HCT116 (cell line): ENCODE results near the gene PARVB. TPM values are rescaled to one million over a fixed set of nuclear protein-coding genes. Genes with fewer than 3 reads are reported as not detected.

Experiments
- ATAC-seq: fragments of 200-7000 bp; cut with Tn5 transposase; 2 replicates; pipeline ENCODE4 v1.9.1; 2020; ENCODE audit warnings: mild to moderate bottlenecking, moderate library complexity
- BruUV-seq: library from RNA; stranded (reverse); fragments of 400-500 nt; replicated peaks from 2 replicates; lab custom pipeline; 2021; lab: Mats Ljungman, UMichigan
- CTCF ChIA-PET: fragments of 300-600 bp; sonication (Branson Sonifier 250); formaldehyde crosslinking; loops from one replicate; lab custom pipeline; 2021; ENCODE audit warnings: antibody characterized with exemption; lab: Charles Lee
- POLR2A ChIA-PET: fragments of 300-600, 350-600 bp; sonication (Branson Sonifier 250); formaldehyde crosslinking; loops from one replicate; lab custom pipeline; 2021; ENCODE audit warnings: antibody characterized with exemption; lab: Charles Lee
- RAD21 ChIA-PET, 2 experiments: fragments of 300-600 bp; sonication (Branson Sonifier 250); formaldehyde crosslinking; loops; one replicate each; lab custom pipeline; 2023; ENCODE audit warnings: low total read pairs in 2 of 2; ENCODE audit not compliant: uncharacterized antibody in 2 of 2, unreplicated experiment in 2 of 2, low non-redundant PET in 1 of 2; lab: Charles Lee
- DNase-seq: peaks from one replicate; pipeline ENCODE4 v3.0.0-alpha.2; 2010; ENCODE audit warnings: low read depth, low spot score
- H2AFZ ChIP-seq: fragments of 200-600 bp; shearing (Covaris generic), sonication (generic); 2 replicates; pipeline ENCODE4 v1.6.1; 2017; ENCODE audit warnings: low read depth, mixed run types, mixed read lengths, antibody characterized with exemption, low read length; ENCODE audit not compliant: poor library complexity, severe bottlenecking
- H3K27ac ChIP-seq: 2 replicates; pipeline ENCODE4 v1.5.1; 2012; ENCODE audit warnings: low read depth, low read length
- H3K27me3 ChIP-seq: fragments of 200-600 bp; sonication (generic); 2 replicates; pipeline ENCODE4 v1.6.1; 2016; ENCODE audit warnings: mixed run types, low read length, mixed read lengths; ENCODE audit not compliant: insufficient read depth
- H3K36me3 ChIP-seq, 2 experiments: fragments of 200-500 bp in 1 of 2; fragments of 200-600 bp in 1 of 2; sonication (Bioruptor generic) in 1 of 2; sonication (generic) in 1 of 2; 2 replicates each; pipeline versions ENCODE4 v1.5.1 to v1.6.1; 2014 to 2016; ENCODE audit warnings: low read length in 2 of 2, inconsistent platforms in 1 of 2, mixed read lengths in 1 of 2, mixed run types in 1 of 2; ENCODE audit not compliant: insufficient read depth in 2 of 2, control insufficient read depth in 1 of 2
- H3K4me1 ChIP-seq, 2 experiments: fragments of 200-600 bp in 1 of 2; sonication (generic) in 1 of 2; 2 replicates each; pipeline versions ENCODE4 v1.5.1 to v1.6.1; 2012 to 2017; ENCODE audit warnings: low read length in 2 of 2, inconsistent platforms in 1 of 2, mild to moderate bottlenecking in 1 of 2, mixed read lengths in 1 of 2, mixed run types in 1 of 2, moderate library complexity in 1 of 2; ENCODE audit not compliant: insufficient read depth in 2 of 2, control insufficient read depth in 1 of 2
- H3K4me2 ChIP-seq: fragments of 200-600 bp; sonication (generic); 2 replicates; pipeline ENCODE4 v1.6.1; 2017; ENCODE audit warnings: mixed run types, low read length, mixed read lengths
- H3K4me3 ChIP-seq, 2 experiments: fragments of 200-600 bp in 1 of 2; sonication (generic) in 1 of 2; replicated peaks in 1 of 2; 2 replicates each; pipeline ENCODE4 v1.5.1; 2011 to 2016; ENCODE audit warnings: low read length in 2 of 2, control low read depth in 1 of 2, low read depth in 1 of 2, mild to moderate bottlenecking in 1 of 2, mixed read lengths in 1 of 2, mixed run types in 1 of 2
- H3K79me2 ChIP-seq: fragments of 200-600 bp; sonication (generic); 2 replicates; pipeline ENCODE4 v1.6.1; 2017; ENCODE audit warnings: mild to moderate bottlenecking, mixed run types, low read length, moderate library complexity, mixed read lengths; ENCODE audit not compliant: insufficient read depth
- H3K9ac ChIP-seq: fragments of 200-600 bp; sonication (generic); 2 replicates; pipeline ENCODE4 v1.6.1; 2016; ENCODE audit warnings: low read length, mixed read lengths
- H3K9me2 ChIP-seq: fragments of 200-600 bp; sonication (generic), shearing (Covaris generic); 2 replicates; pipeline ENCODE4 v1.6.1; 2017; ENCODE audit warnings: mixed run types, mild to moderate bottlenecking, moderate library complexity; ENCODE audit not compliant: insufficient read depth
- H3K9me3 ChIP-seq, 2 experiments: fragments of 200-500 bp in 1 of 2; fragments of 200-600 bp in 1 of 2; sonication (Bioruptor generic) in 1 of 2; sonication (generic) in 1 of 2; 2 replicates each; pipeline ENCODE4 v1.6.1; 2014 to 2017; ENCODE audit warnings: low read length in 2 of 2, mixed read lengths in 2 of 2, inconsistent platforms in 1 of 2, low read depth in 1 of 2, mild to moderate bottlenecking in 1 of 2, mixed run types in 1 of 2, moderate library complexity in 1 of 2; ENCODE audit not compliant: control insufficient read depth in 1 of 2, insufficient read depth in 1 of 2
- H4K20me1 ChIP-seq: fragments of 200-600 bp; sonication (generic), shearing (Covaris generic); 2 replicates; pipeline ENCODE4 v1.6.1; 2017; ENCODE audit warnings: mixed run types, mild to moderate bottlenecking, moderate library complexity; ENCODE audit not compliant: insufficient read depth
- CBX3 ChIP-seq: IDR thresholded peaks from 2 replicates; pipeline ENCODE4 v1.6.1; 2012; ENCODE audit warnings: low read depth
- CEBPB ChIP-seq: IDR thresholded peaks from 2 replicates; pipeline ENCODE4 v1.6.1; 2012; ENCODE audit warnings: low read depth
- CTCF ChIP-seq, 3 experiments: fragments of 200-600 bp in 1 of 3; sonication (generic) in 1 of 3; IDR thresholded peaks in 2 of 3; conservative IDR thresholded peaks in 1 of 3; 2 replicates each; pipeline ENCODE4 v1.5.1; 2012 to 2017; ENCODE audit warnings: low read depth in 2 of 3, low read length in 2 of 3, antibody characterized with exemption in 1 of 3, borderline replicate concordance in 1 of 3, control low read depth in 1 of 3, mild to moderate bottlenecking in 1 of 3, mixed read lengths in 1 of 3, mixed run types in 1 of 3, moderate library complexity in 1 of 3; ENCODE audit not compliant: insufficient read depth in 1 of 3
- EGR1 ChIP-seq: IDR thresholded peaks from 2 replicates; pipeline ENCODE4 v1.6.1; 2012; ENCODE audit warnings: low read depth
- ELF1 ChIP-seq: IDR thresholded peaks from 2 replicates; pipeline ENCODE4 v1.6.1; 2012; ENCODE audit warnings: low read depth, borderline replicate concordance
- EZH2 ChIP-seq: fragments of 200-600 bp; sonication (generic); IDR thresholded peaks from 2 replicates; pipeline ENCODE4 v1.6.1; 2017; ENCODE audit warnings: antibody characterized with exemption, mixed run types
- POLR2A ChIP-seq: IDR thresholded peaks from 2 replicates; pipeline ENCODE4 v1.7.0; 2011; ENCODE audit warnings: borderline replicate concordance; ENCODE audit not compliant: insufficient read depth, insufficient read length; ENCODE audit errors: extremely low read depth
- POLR2AphosphoS5 ChIP-seq: IDR thresholded peaks from 2 replicates; pipeline ENCODE4 v1.6.1; 2011; ENCODE audit warnings: mild to moderate bottlenecking, low read depth, low read length, moderate library complexity
- REST ChIP-seq: IDR thresholded peaks from 2 replicates; pipeline ENCODE4 v1.6.1; 2012; ENCODE audit warnings: low read depth
- SP1 ChIP-seq: IDR thresholded peaks from 2 replicates; pipeline ENCODE4 v1.6.1; 2012; ENCODE audit warnings: low read depth
- SRF ChIP-seq: IDR thresholded peaks from 2 replicates; pipeline ENCODE4 v1.6.1; 2012; ENCODE audit warnings: low read depth
- YY1 ChIP-seq: IDR thresholded peaks from 2 replicates; pipeline ENCODE4 v1.6.1; 2011; ENCODE audit warnings: low read length, low read depth, moderate library complexity, mild to moderate bottlenecking; ENCODE audit not compliant: insufficient replicate concordance; ENCODE audit errors: extremely low read depth
- ZBTB33 ChIP-seq: IDR thresholded peaks from 2 replicates; pipeline ENCODE4 v1.6.1; 2011; ENCODE audit warnings: mild to moderate bottlenecking, low read length, moderate library complexity; ENCODE audit not compliant: insufficient replicate concordance; ENCODE audit errors: extremely low read depth
- ZFX ChIP-seq: fragments of 450-650 bp; IDR thresholded peaks from 2 replicates; pipeline ENCODE4 v1.6.1; 2017
- ZNF274 ChIP-seq: fragments of 200-500 bp; sonication (Bioruptor generic); IDR thresholded peaks from 2 replicates; pipeline ENCODE4 v1.6.1; 2014; ENCODE audit warnings: mild to moderate bottlenecking, low read depth, low read length, inconsistent platforms
- intact Hi-C: fragments of 100-400 bp; cut with micrococcal nuclease; formaldehyde crosslinking; loops from 2 replicates; pipeline ENCODE4 v1.10.0; 2022
- total RNA-seq: library from RNA; stranded (reverse); gene quantifications from one replicate; pipeline ENCODE4 v1.2.1, GENCODE V29; 2021; ENCODE audit not compliant: unreplicated experiment

The PARVB gene
- total RNA-seq, 1 experiment from 2014 or later = 21.4 TPM

GRCh38 chr22:44096736-44097135 lies 72.6 kb downstream of the PARVB start:
- H3K9me3 ChIP-seq = no peaks in the 10 kb centered on the region
- ChIA-PET CTCF (no interaction called here), RAD21 (no interaction called here), POLR2A (no interaction called here)
- no peak overlapping the region for H3K9ac ChIP-seq
- TF ChIP-seq EGR1 = no peak
- TF ChIP-seq POLR2AphosphoS5 = no peak
- TF ChIP-seq ZNF274 = no peak
- no peak for TF ChIP-seq SP1
- no peak for TF ChIP-seq CTCF (IDR thresholded peaks at IDR 0.05 in 2 of 3, conservative IDR thresholded peaks at IDR 0.05 in 1 of 3; ENCODE audit: borderline replicate concordance in 1 of 3, insufficient read depth in 1 of 3, low read depth in 2 of 3, low read length in 2 of 3)
- no peak for TF ChIP-seq ZFX
- no peak for TF ChIP-seq SRF
- no peak for TF ChIP-seq ZBTB33
- TF ChIP-seq REST = no peak
- no peak for TF ChIP-seq EZH2
- TF ChIP-seq CBX3 = no peak
- no peak for TF ChIP-seq CEBPB
- no peak for TF ChIP-seq POLR2A
- TF ChIP-seq ELF1 = no peak
- no peak for TF ChIP-seq YY1
- no peaks in the 10 kb centered on the region for H3K36me3 ChIP-seq
- no peaks in the 10 kb centered on the region for H3K4me1 ChIP-seq
- H3K4me2 ChIP-seq = no peak overlapping the region
- no peaks in the 10 kb centered on the region for H4K20me1 ChIP-seq
- H3K79me2 ChIP-seq = no peaks in the 10 kb centered on the region
- no peaks in the 10 kb centered on the region for H3K27me3 ChIP-seq
- BruUV-seq = no TSS peak
- H3K9me2 ChIP-seq = no peaks in the 10 kb centered on the region
- ATAC-seq = no peak
- no peak overlapping the region for H2AFZ ChIP-seq
- H3K4me3 ChIP-seq = no peak overlapping the region
- no peak for DNase-seq
- intact Hi-C loops = no loop called here
- H3K27ac ChIP-seq = no peak overlapping the region
